HG02798 (cell line): ENCODE results near the gene TRIM71.

Experiments used
- ATAC-seq: cut with Tn5 transposase; IDR thresholded peaks from one replicate; pipeline ENCODE4 v1.9.1; 2021; ENCODE audit warnings: mild to moderate bottlenecking; ENCODE audit not compliant: unreplicated experiment, poor library complexity

The TRIM71 gene

GRCh38 chr3:32861681-32862080 lies 43.9 kb downstream of the TRIM71 start:
- no peak for ATAC-seq

GRCh38 chr3:32862247-32862935 lies 44.6 kb downstream of the TRIM71 start:
- ATAC-seq: no peak

GRCh38 chr3:32862936-32863487 lies 45.2 kb downstream of the TRIM71 start:
- ATAC-seq: no peak

DNA sequence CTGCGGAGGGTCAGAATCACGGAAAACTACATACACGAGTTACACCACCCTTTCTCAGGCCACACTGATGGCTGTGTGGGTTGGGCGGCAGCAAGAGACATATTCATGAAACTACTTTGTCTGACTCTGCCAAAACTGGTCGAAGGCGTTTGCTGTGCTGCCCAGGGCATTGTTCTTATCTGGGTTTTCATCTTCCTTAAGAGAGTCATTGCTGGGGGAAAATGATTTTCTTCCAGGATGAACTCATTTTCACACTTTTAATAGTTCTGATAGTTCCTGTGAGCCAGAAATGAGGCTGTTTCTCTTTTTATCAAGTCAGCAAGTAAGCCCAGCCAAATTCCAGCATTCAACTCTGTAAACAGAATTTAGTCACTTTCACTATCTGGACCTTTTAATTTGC lies 47.6 kb downstream of the TRIM71 start:
- ATAC-seq: no peak

GRCh38 chr3:32866533-32866932 lies 48.7 kb downstream of the TRIM71 start:
- no peak for ATAC-seq

DNA sequence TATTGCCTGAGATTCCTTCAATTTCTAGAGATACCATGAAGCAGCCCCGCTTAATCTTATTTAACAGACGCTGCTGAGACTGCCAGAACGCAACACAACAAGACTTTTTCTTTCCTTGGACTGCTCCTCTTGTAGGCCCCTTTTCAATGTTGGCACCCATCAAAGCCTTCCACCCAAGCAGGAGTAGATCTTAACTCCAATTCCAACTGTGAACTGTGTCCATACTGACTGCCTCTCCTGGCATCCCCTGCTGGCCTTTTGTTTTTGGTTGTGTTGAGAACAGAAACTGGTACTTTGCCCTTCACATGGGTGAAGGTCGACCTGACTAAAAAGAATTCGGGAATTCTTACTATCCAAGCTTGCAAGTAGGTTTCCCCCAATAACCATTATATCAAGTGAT lies 50.2 kb downstream of the TRIM71 start:
- no peak for ATAC-seq

GRCh38 chr3:32868719-32869512 lies 51.1 kb downstream of the TRIM71 start:
- no peak for ATAC-seq

DNA sequence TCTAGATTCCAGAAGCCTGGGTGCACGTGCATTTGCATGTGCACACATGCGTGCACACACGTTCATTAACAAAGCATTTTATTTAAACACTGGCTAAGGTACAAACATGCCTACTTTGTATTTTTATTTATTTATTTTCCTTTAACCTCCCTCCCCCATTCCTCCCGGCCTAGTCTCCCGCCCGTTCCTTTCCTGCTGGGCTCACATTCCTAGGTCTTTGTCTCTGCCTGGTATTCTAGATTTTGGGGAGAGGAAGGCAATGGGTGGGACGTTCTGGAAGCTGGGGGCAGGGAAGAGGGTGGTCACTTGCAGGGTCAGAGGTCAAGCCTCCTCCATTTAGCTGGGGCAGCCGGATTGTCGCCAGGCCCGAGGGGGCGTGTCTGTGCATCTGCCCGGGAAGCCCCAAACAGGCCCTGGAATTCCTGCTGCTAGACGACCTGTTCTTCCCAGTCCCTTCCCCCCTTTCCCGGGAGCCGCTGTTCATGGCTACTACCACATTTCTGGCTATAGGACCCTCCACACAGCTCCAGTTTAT lies 51.8 kb downstream of the TRIM71 start:
- ATAC-seq: no peak

- ATAC-seq: no peak
Observed at GRCh38 chr3:32870373-32871095, 52.7 kb downstream of the TRIM71 start.

DNA sequence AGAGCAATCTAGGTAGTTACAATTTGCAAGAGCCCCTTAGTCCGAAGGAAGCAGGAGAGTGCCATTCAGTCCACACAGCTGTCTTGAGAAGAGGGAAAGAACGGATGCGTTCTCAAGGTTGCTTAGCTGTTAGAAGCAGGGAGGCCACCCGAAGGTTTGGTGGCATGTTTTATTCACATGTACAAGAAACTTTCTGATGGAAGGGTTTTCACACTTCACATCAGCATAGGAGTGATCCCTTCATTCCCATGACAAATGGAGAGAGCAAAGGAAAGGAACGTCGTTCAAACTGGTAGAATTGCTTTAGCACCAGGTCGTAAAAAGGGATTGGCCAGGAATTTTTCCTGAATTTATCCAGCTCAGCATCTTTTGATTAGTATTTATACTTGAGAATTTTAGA lies 53.5 kb downstream of the TRIM71 start:
- no peak for ATAC-seq

DNA sequence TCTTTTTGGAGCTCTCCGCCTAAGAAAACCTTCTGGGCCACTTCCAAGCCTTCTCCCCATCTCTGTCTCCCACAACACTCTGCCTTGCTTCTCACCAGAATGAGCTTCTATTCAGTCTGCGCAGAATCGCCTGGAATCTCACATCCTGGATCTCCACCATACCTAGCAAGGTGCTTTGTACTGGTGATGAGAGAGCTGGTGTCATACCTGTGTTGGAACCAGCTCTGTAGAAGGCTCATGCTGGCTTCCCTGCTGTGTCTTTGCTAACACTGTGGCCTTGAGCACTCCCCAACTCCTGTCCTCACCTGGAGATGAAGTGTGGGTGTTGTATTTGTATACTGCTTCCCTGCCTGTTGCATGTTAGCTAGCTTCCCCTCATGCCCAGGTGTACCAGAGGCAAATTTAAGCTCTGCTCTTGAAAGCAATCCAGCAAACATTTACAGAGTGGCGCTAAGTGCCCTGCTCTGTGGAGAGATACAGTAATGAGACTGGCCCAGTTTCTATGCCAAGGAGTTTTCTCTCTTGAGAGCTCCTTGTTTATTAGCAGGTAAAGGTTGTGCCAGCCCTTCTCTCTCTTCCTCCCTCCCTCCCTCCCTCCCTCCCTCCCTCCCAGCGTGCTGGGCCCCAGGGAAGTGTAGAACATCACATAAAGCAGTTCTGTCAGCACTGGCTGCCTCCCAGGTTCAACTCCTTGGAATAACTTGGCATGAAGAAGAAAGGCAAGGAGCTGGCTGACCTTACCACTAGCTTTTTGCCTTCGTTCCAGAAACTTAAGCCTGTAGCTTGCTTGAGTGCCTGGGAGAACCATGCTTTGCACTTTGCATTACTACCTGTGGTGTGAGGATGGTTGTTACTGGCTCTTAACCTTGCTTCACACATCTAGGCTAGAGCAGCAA lies 54.9 kb downstream of the TRIM71 start:
- no peak for ATAC-seq

DNA sequence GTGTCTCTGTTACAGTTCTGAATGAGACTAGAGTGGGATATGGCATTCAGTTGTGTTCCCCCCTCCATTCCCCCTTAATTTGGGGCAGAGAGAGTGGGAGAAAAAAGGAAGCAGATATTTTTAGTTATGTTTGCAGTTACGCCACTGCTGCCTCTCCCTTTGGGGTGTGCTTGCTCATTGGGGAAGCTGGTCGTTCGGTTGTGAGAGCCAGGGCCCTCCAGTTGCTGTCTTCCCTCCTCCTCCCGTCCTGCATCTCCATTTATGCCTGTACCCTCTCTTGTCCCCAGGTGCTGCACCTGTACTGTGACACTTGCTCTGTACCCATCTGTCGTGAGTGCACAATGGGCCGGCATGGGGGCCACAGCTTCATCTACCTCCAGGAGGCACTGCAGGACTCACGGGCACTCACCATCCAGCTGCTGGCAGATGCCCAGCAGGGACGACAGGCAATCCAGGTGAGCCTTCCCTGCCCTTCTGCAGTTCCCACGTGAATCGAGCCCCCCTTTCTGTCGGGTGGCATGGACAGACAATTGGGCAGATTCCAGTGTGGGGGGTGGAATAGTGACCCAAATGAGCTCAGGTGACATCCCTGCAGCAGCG lies 55.8 kb downstream of the TRIM71 start:
- ATAC-seq: peak; percentile 42

GRCh38 chr3:32876920-32877319 lies 59.1 kb downstream of the TRIM71 start:
- no peak for ATAC-seq

GRCh38 chr3:32877598-32877997 lies 59.8 kb downstream of the TRIM71 start:
- ATAC-seq: no peak

GRCh38 chr3:32880225-32880624 lies 62.4 kb downstream of the TRIM71 start:
- ATAC-seq: no peak

DNA sequence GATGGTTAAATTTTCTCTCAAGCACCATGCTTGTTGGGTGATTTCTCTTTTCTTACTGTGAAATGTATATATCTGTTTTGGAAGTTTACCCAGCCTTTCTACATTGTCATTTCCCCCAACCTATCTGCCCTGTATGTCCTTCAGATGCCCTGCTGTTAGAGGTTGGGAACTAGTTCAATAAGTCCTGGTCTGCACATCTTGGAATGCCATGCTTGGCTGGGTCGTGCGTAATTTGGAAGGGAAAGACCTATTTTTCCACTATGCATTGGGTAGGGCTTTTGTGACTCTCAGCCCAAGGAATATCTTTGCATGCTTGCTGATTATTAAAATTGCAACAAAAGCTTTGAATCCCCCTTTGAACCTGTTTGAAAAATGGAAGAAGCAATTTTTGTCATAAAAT lies 63.8 kb downstream of the TRIM71 start:
- no peak for ATAC-seq

- ATAC-seq: peak; percentile 32
Observed at GRCh38 chr3:32882189-32882588, 64.4 kb downstream of the TRIM71 start.

- ATAC-seq: peak; percentile 89
Observed at GRCh38 chr3:32882603-32883025, 64.8 kb downstream of the TRIM71 start.

DNA sequence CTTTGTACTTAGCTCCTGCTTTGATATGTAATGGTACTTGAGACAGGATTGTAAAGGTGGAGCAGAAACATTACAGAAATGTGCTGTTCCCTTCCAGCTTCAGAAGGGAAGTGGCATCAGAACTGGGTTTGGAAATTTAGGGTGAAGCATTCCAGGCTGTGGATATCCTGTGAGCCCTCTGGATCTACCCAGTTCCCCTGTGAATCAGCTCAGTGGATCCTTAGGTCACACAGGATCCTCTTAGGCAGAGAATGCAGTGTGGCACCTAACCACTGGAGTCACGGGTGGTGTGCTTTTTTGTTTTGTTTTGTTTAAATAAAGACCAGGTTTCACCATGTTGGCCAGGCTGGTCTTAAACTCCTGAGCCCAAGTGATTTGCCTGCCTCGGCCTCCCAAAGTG lies 66.0 kb downstream of the TRIM71 start:
- ATAC-seq: no peak
